Heart left ventricle (tissue), 13 donors: ENCODE data around the gene PRKAA1.

ENCODE experiments used
- CTCF ChIP-seq, 12 donors: fragments of 200-600 bp; sonication (generic) in 4 of 12; IDR thresholded peaks; one replicate each; pipeline versions ENCODE4 v1.5.0 to v1.8.0; 2018 to 2022; ENCODE audit warnings: antibody characterized with exemption in 12 of 12, mild to moderate bottlenecking in 5 of 12
- POLR2A ChIP-seq, 2 donors: fragments of 450-650 bp; IDR thresholded peaks; one replicate each; pipeline ENCODE4 v1.6.1; 2017; ENCODE audit warnings: antibody characterized with exemption in 2 of 2, mild to moderate bottlenecking in 2 of 2, moderate library complexity in 2 of 2
- donor health status: ischemic (EF 13 %, LVEDD 7.1; RV severe dilation, severe dysfunction).
- donor health status: DM: no; HTN: yes; CAD: no.
- donor health status: DM: no; HTN: no; CAD: no.
- donor health status: ischemic (EF 25% LVEDD 6.9; RV normal size, moderate dysfunction).
- donor health status: ischemic (EF 25% LVEDD 5.7; RV mildly dilated, moderate dysfunction).
- donor health status: ischemic (EF 35%, LVEDD 5.7; RV mildly dilated, moderate dysfunction).
- donor health status: nonischemic (EF 11% LVEDD 7.7; RV severe dilation, severe dysfunction).
- donor health status: DM: yes; HTN: yes; CAD: no.
- donor health status: PGD.
- donor health status: ischemic (EF 29% LVEDD 5.4; RV normal size, mild dysfunction).
- donor health status: nonischemic (EF 23%, LVEDD 6.1; RV moderate dilation, normal function).

GRCh38 chr5:40827188-40827977 lies 29.2 kb upstream of the PRKAA1 start:
- TF ChIP-seq CTCF (IDR thresholded peaks at IDR 0.05) (no peak), POLR2A (IDR thresholded peaks at IDR 0.05) (no peak)
